H1 (cell line): ENCODE data around the gene GPR150. TPM values are rescaled to one million over a fixed set of nuclear protein-coding genes. Genes with fewer than 3 reads are reported as not detected.
A peak's percentile ranks its signal among the peaks of the same experiment; 100 is the strongest.

Experiments
- ASH2L ChIP-seq: fragments of 200-600, 300-600 bp; sonication (generic); IDR thresholded peaks from one replicate; pipeline ENCODE4 v1.7.1; 2017; ENCODE audit warnings: low read length
- BACH1 ChIP-seq: IDR thresholded peaks from 2 replicates; pipeline ENCODE4 v1.6.1; 2012; ENCODE audit warnings: low read length, improper control_type of control experiment
- BRCA1 ChIP-seq: IDR thresholded peaks from 2 replicates; pipeline ENCODE4 v1.6.1; 2012; ENCODE audit warnings: low read depth, low read length, improper control_type of control experiment
- CHD1 ChIP-seq: IDR thresholded peaks from 2 replicates; pipeline ENCODE4 v1.6.1; 2012; ENCODE audit warnings: low read depth, low read length, improper control_type of control experiment
- CTCF ChIP-seq, 3 experiments: IDR thresholded peaks; 1 replicate in 2 of 3; 2 replicates in 1 of 3; pipeline versions ENCODE4 v1.5.1 to v1.6.1; 2011; ENCODE audit warnings: low read length in 3 of 3, mild to moderate bottlenecking in 3 of 3, inconsistent platforms in 2 of 3, low read depth in 1 of 3, moderate library complexity in 1 of 3; ENCODE audit not compliant: insufficient read depth in 1 of 3; ENCODE audit errors: control extremely low read depth in 1 of 3
- E2F6 ChIP-seq: IDR thresholded peaks from 2 replicates; pipeline ENCODE4 v1.6.1; 2012; ENCODE audit warnings: inconsistent platforms
- EGR1 ChIP-seq: IDR thresholded peaks from 2 replicates; pipeline ENCODE4 v1.6.1; 2011; ENCODE audit warnings: low read depth, low read length, borderline replicate concordance
- FOSL1 ChIP-seq: IDR thresholded peaks from 2 replicates; pipeline ENCODE4 v1.6.1; 2011; ENCODE audit warnings: mild to moderate bottlenecking, low read depth, low read length, moderate library complexity; ENCODE audit not compliant: insufficient read depth
- KDM1A ChIP-seq: fragments of 200-600, 300-600 bp; sonication (generic); IDR thresholded peaks from 2 replicates; pipeline ENCODE4 v1.7.1; 2016; ENCODE audit warnings: mild to moderate bottlenecking, low read length, borderline replicate concordance
- KDM4A ChIP-seq: IDR thresholded peaks from one replicate; pipeline ENCODE4 v1.7.1; 2012; ENCODE audit warnings: low read depth, mild to moderate bottlenecking, moderate library complexity, low read length, inconsistent platforms; ENCODE audit not compliant: severe bottlenecking
- KDM5A ChIP-seq: fragments of 200-600 bp; IDR thresholded peaks from 2 replicates; pipeline ENCODE4 v1.7.1; 2012; ENCODE audit warnings: mild to moderate bottlenecking, low read length, inconsistent platforms, mixed read lengths
- PHF8 ChIP-seq: fragments of 200-600 bp; sonication (generic); conservative IDR thresholded peaks from 2 replicates; pipeline ENCODE4 v1.7.1; 2012; ENCODE audit warnings: low read depth, mild to moderate bottlenecking, inconsistent platforms, low read length, moderate library complexity
- POLR2A ChIP-seq, 2 experiments: IDR thresholded peaks; 1 replicate in 1 of 2; 2 replicates in 1 of 2; pipeline ENCODE4 v1.6.1; 2011; ENCODE audit warnings: low read depth in 2 of 2, low read length in 2 of 2, mild to moderate bottlenecking in 2 of 2; ENCODE audit errors: control extremely low read depth in 1 of 2
- RAD21 ChIP-seq, 2 experiments: IDR thresholded peaks in 1 of 2; conservative IDR thresholded peaks in 1 of 2; 2 replicates each; pipeline ENCODE4 v1.6.1; 2011; ENCODE audit warnings: low read depth in 2 of 2, low read length in 2 of 2, improper control_type of control experiment in 1 of 2, inconsistent platforms in 1 of 2, mild to moderate bottlenecking in 1 of 2, moderate library complexity in 1 of 2
- RFX5 ChIP-seq: IDR thresholded peaks from 2 replicates; pipeline ENCODE4 v1.6.1; 2011; ENCODE audit warnings: low read depth, low read length, improper control_type of control experiment, borderline replicate concordance
- RXRA ChIP-seq: IDR thresholded peaks from 2 replicates; pipeline ENCODE4 v1.6.1; 2011; ENCODE audit warnings: low read depth, mild to moderate bottlenecking, low read length, moderate library complexity; ENCODE audit not compliant: insufficient read depth
- TCF12 ChIP-seq: IDR thresholded peaks from 2 replicates; pipeline ENCODE4 v1.6.1; 2011; ENCODE audit warnings: low read depth, mild to moderate bottlenecking, low read length
- TEAD4 ChIP-seq: IDR thresholded peaks from 2 replicates; pipeline ENCODE4 v1.6.1; 2012; ENCODE audit warnings: low read depth, low read length, inconsistent platforms, mixed read lengths
- USF2 ChIP-seq: IDR thresholded peaks from 2 replicates; pipeline ENCODE4 v1.6.1; 2011; ENCODE audit warnings: low read length, improper control_type of control experiment
- polyA plus RNA-seq, 7 experiments: library from polyadenylated mRNA; depleted of rRNA in 3 of 7; stranded (reverse) in 5 of 7; unstranded in 2 of 7; fragments of >200 nt in 5 of 7; fragments of 200-250 nt in 2 of 7; gene quantifications; 1 replicate in 5 of 7; 2 replicates in 1 of 7; 4 replicates in 1 of 7; pipeline versions ENCODE4 v1.2.1 to v1.2.3, GENCODE V29; 2011 to 2013; ENCODE audit warnings: missing spikeins in 2 of 7, mixed read lengths in 2 of 7
- total RNA-seq: library from RNA; stranded (reverse); fragmentation: NEBNext Ultra II Directional; extraction: Animal tissue kit (Norgen Biotek cat#: 25700); gene quantifications from 2 replicates; pipeline ENCODE4 v1.2.1, GENCODE V29; 2021

The GPR150 gene
- total and polyA plus RNA-seq, 2 of the 8 experiments (the other 6 are each of a cell fraction or from before 2014, with no cell fraction given), result 0.14 TPM; not detected in 1

- TF ChIP-seq USF2, result peak; percentile 92
- no peak for TF ChIP-seq BRCA1
- TF ChIP-seq POLR2A (IDR thresholded peaks at IDR 0.05; ENCODE audit: control extremely low read depth in 1 of 2, low read depth in 2 of 2, low read length in 2 of 2), result peak in 1 of 2 experiments; percentile 81; a peak in 2 of 3 replicates
- 0 out of 2 replicates have a peak, but pooled peaks have one; percentile 48 for TF ChIP-seq EGR1
- peak in 2 of 3 experiments; percentile 7 to 9; a peak in 2 of 4 replicates for TF ChIP-seq CTCF (IDR thresholded peaks at IDR 0.05; ENCODE audit: control extremely low read depth in 1 of 3, insufficient read depth in 1 of 3, low read depth in 1 of 3, low read length in 3 of 3)
- TF ChIP-seq RFX5, result no peak
- peak in 1 of 2 experiments; percentile 26; a peak in 1 of 4 replicates for TF ChIP-seq RAD21 (IDR thresholded peaks at IDR 0.05 in 1 of 2, conservative IDR thresholded peaks at IDR 0.05 in 1 of 2; ENCODE audit: low read depth in 2 of 2, low read length in 2 of 2)
- peak; percentile 69 for TF ChIP-seq PHF8
- peak; percentile 76 for TF ChIP-seq E2F6
- peak; percentile 58 for TF ChIP-seq BACH1
- peak; percentile 19; the same call in 1 of the 2 replicates for TF ChIP-seq FOSL1
- no peak; the same call in 1 of the 2 replicates for TF ChIP-seq TEAD4
- no peak for TF ChIP-seq KDM1A
- peak; percentile 75 for TF ChIP-seq KDM4A
- no peak for TF ChIP-seq KDM5A
- TF ChIP-seq ASH2L, result peak; percentile 82
- TF ChIP-seq RXRA, result no peak
- no peak for TF ChIP-seq CHD1
- TF ChIP-seq TCF12, result no peak
Measured at GRCh38 chr5:95646569-95647431, 26.9 kb downstream of the GPR150 start, which contains the start of gene RFESD (continued).
